Breast epithelium (tissue), 4 donors: Measurements from ENCODE around the gene MYO18B. TPM values are rescaled to one million over a fixed set of nuclear protein-coding genes. Genes with fewer than 3 reads are reported as not detected.

Experiments used
- DNase-seq, 2 donors: peaks; one replicate each; pipeline ENCODE4 v3.0.0-alpha.2; 2019; ENCODE audit warnings: low spot score in 2 of 2
- H3K27ac ChIP-seq, 2 donors: fragments of 200-600 bp; sonication (generic) in 1 of 2; one replicate each; pipeline ENCODE4 v1.5.1; 2016 to 2019; ENCODE audit warnings: mild to moderate bottlenecking in 1 of 2
- H3K27me3 ChIP-seq, 2 donors: fragments of 200-600 bp; sonication (generic) in 1 of 2; one replicate each; pipeline versions ENCODE4 v1.5.1 to v1.6.0; 2017 to 2019; ENCODE audit warnings: control low read depth in 1 of 2, mild to moderate bottlenecking in 1 of 2
- H3K36me3 ChIP-seq: fragments of 200-600 bp; one replicate; pipeline ENCODE4 v1.5.1; 2019
- H3K4me1 ChIP-seq, 2 donors: fragments of 200-600 bp; sonication (generic); one replicate each; pipeline ENCODE4 v1.5.1; 2016 to 2019; ENCODE audit warnings: control low read depth in 1 of 2
- H3K4me3 ChIP-seq, 3 donors: fragments of 200-600 bp; sonication (generic); 1 replicate in 2 of 3; 2 replicates in 1 of 3; pipeline ENCODE4 v1.5.1; 2016 to 2019; ENCODE audit warnings: mild to moderate bottlenecking in 3 of 3, moderate library complexity in 2 of 3
- H3K9me3 ChIP-seq, 2 donors: fragments of 200-600 bp; sonication (generic) in 1 of 2; one replicate each; pipeline ENCODE4 v1.5.1; 2016 to 2019; ENCODE audit warnings: control low read depth in 1 of 2
- POLR2A ChIP-seq: fragments of 450-650 bp; IDR thresholded peaks from one replicate; pipeline ENCODE4 v1.6.1; 2016; ENCODE audit warnings: antibody characterized with exemption, mild to moderate bottlenecking, moderate library complexity
- POLR2AphosphoS5 ChIP-seq, 3 donors: sonication (generic); formaldehyde crosslinking; IDR thresholded peaks; one replicate each; pipeline ENCODE4 v1.6.1; 2017; ENCODE audit warnings: antibody characterized with exemption in 3 of 3
- intact Hi-C: fragments of 100-400 bp; cut with DNase I; formaldehyde crosslinking; loops from one replicate; pipeline ENCODE4 v1.15.1; 2023; ENCODE audit warnings: low total_unique reads
- total RNA-seq, 3 donors: library from RNA; depleted of rRNA; stranded (reverse); fragments of >200 nt; gene quantifications; one replicate each; pipeline ENCODE4 v1.1.0, GENCODE V29; 2016
- TF ChIP-seq, protein P1 (sequence below), 3 donors: fragments of 450-650 bp; IDR thresholded peaks; one replicate each; pipeline ENCODE4 v1.5.1; 2016 to 2017; ENCODE audit warnings: antibody characterized with exemption in 3 of 3, mild to moderate bottlenecking in 3 of 3, moderate library complexity in 3 of 3

Gene MYO18B
- under 1 TPM; under 0.01 to 0.16 (median 0.15) TPM for total RNA-seq

DNA sequence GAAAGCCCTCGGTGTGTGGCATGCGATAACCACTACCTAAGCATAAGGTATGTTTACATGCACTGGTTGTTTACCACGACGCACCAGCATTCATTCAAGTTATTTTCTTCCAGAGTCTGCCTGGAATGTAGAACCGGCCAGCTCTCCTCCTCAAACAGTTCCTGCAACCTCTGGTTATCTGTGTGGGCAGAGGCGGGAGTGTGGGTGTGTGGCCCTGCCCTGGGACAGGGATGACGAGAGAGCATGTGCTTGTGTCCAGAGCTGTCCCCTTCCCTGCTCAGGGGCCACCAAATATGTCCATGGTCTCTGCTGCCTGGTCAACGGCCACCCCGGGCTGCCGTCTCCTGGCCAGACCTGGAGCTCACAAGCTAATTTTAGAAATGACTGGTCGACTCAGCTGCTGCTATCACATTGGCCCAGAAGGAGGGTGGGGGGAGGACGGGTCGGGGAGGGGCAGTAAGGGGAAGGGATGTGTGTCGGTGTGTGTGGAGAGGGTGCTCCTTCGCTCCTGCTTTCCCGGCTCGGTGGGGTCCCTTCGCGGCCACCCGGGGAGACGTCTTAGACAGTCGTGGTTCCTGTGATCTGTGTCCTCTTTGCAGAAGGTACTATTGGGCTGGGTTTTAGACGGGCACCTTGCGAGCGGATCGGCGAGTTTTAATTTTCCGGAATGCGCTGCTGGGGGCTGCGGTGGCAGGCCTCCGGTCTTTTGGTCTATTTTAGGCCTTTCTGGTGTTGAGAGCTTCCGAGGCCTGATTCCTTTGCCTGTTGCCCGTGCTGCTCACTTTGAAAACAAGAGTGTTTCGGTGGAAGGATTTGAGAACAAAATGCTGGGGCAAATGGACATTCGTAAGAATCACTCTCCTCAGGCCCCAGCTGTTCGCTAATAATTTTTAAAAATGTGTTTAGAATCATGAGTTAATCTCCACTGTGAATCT is at the start of gene MYO18B:
Gene MYO18B, plus strand, starts transcription at position 497 of the 935 bp plus-strand sequence. CDS start 18,905 bp downstream, outside the sequence.
- Histone ChIP-seq H3K4me1 (no peaks in the 10 kb centered on the region), H3K36me3 (no peaks in the 10 kb centered on the region), H3K4me3 (no peak within 1 kb of the TSS), H3K27me3 (peaks cover 0 to 4% of the 10 kb centered on the region in 2 donors), H3K9me3 (no peaks in the 10 kb centered on the region), H3K27ac (no peak within 1 kb of the TSS)
- TF ChIP-seq POLR2AphosphoS5 (IDR thresholded peaks at IDR 0.05) (no peak), POLR2A (no peak)
- TF ChIP-seq, protein P1, sequence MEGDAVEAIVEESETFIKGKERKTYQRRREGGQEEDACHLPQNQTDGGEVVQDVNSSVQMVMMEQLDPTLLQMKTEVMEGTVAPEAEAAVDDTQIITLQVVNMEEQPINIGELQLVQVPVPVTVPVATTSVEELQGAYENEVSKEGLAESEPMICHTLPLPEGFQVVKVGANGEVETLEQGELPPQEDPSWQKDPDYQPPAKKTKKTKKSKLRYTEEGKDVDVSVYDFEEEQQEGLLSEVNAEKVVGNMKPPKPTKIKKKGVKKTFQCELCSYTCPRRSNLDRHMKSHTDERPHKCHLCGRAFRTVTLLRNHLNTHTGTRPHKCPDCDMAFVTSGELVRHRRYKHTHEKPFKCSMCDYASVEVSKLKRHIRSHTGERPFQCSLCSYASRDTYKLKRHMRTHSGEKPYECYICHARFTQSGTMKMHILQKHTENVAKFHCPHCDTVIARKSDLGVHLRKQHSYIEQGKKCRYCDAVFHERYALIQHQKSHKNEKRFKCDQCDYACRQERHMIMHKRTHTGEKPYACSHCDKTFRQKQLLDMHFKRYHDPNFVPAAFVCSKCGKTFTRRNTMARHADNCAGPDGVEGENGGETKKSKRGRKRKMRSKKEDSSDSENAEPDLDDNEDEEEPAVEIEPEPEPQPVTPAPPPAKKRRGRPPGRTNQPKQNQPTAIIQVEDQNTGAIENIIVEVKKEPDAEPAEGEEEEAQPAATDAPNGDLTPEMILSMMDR (IDR thresholded peaks at IDR 0.05), result no peak
- intact Hi-C loops, result no loop called here
- DNase-seq, result no peak

DNA sequence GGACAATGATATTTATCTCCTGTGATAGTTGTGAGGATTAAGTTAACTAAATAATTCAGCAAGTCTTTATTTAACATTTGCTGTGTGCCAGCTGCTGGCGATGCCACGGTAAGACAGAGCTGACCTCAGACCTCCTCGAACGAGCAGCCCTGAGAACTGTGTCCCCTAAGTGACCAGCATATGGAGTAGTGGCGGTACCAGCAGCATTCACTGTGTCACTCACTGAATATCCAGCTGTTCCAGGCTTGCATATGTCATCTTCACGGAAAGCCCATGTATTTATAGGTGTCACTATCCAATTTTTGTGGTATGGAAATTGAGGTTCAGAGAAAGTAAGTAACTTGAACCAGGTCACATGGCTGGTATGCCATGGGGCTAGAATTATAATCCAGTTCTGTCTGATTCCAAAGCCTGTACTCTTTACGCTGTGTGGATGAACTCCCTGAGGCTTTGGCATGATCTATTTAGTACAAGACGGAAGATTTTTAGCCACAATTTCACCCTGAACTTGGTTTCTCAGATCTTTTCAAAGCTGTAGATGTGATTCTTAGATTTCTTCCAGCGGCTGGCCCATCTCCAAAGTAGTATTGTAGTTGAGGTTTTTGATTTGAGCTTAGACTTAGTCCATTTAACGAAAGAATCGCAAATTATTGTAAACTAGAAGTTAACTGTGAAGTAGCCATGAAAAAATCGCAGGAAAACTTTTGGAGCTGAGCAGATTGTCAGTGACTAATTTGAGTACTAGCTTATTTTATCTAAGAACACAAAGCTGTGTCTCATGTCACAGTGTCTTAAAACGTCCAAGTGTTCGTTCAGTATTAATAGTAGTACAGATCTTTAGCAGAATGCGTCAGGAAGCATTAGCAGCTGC is 49.4 kb upstream of the MYO18B start:
- intact Hi-C loops, result no loop called here
- Histone ChIP-seq H3K4me3 (no peak overlapping the region), H3K9me3 (no peaks in the 10 kb centered on the region), H3K27me3 (no peaks in the 10 kb centered on the region), H3K36me3 (no peaks in the 10 kb centered on the region), H3K27ac (no peak overlapping the region), H3K4me1 (peaks cover 0 to 10% of the 10 kb centered on the region in 2 donors)
- DNase-seq, result no peak
- TF ChIP-seq POLR2A, result no peak
- TF ChIP-seq, protein P1 (IDR thresholded peaks at IDR 0.05), result no peak
- no peak for TF ChIP-seq POLR2AphosphoS5 (IDR thresholded peaks at IDR 0.05)

GRCh38 chr22:25693268-25693565 is 48.8 kb upstream of the MYO18B start:
- H3K27ac ChIP-seq, result no peak overlapping the region
- peaks cover 0 to 10% of the 10 kb centered on the region in 2 donors for H3K4me1 ChIP-seq
- DNase-seq, result no peak
- no peaks in the 10 kb centered on the region for H3K27me3 ChIP-seq
- H3K36me3 ChIP-seq, result no peaks in the 10 kb centered on the region
- intact Hi-C loops, result no loop called here
- no peak for TF ChIP-seq POLR2AphosphoS5 (IDR thresholded peaks at IDR 0.05)
- TF ChIP-seq, protein P1 (IDR thresholded peaks at IDR 0.05), result no peak
- no peak for TF ChIP-seq POLR2A
- H3K4me3 ChIP-seq, result no peak overlapping the region
- H3K9me3 ChIP-seq, result no peaks in the 10 kb centered on the region

DNA sequence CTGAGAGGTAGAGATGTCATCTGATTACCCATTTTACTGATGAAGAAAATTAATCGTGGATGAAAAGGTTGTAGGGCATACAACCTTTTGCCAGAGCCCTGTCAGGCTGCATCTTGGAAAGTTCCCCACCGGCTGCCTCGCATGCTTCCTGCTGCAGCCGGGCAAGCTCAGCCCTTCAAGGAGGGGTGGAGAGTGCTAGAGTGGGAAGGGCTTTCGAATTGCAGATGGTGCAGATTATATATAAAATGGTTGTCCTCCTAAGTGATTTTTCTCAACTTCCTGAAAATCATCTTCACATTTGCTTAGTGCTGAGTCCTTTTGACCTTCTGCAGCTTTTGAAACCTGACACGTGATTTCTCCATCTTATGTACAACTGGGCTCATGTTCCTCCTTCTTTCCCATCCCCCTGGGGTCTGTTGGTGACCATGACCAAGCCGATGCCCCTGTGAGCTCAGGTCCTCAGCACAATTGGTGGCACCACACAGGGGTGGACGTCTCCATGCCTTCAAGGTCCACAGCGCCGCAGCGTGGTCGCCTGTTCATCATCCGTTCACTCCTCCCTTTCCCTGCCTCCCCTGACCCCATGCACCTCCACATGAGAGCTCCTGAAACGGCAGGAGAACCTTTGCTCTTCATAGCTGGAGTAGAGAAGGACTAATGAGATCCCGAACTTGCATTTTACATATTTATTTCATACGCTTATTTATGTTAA is 47.6 kb upstream of the MYO18B start:
- no peak overlapping the region for H3K4me3 ChIP-seq
- H3K27ac ChIP-seq, result no peak overlapping the region
- TF ChIP-seq, protein P1 (IDR thresholded peaks at IDR 0.05), result no peak
- no peaks in the 10 kb centered on the region for H3K9me3 ChIP-seq
- DNase-seq, result no peak
- intact Hi-C loops, result no loop called here
- no peaks in the 10 kb centered on the region for H3K36me3 ChIP-seq
- peaks cover 0 to 10% of the 10 kb centered on the region in 2 donors for H3K4me1 ChIP-seq
- no peaks in the 10 kb centered on the region for H3K27me3 ChIP-seq
